ENCODE results near the gene MUCL3. TPM values are rescaled to one million over a fixed set of nuclear protein-coding genes. Genes with fewer than 3 reads are reported as not detected.

The MUCL3 gene
- total and polyA plus RNA-seq, 2 of the 8 experiments (the other 6 are each of a cell fraction or from before 2014, with no cell fraction given): 0.15 to 0.37 TPM

DNA sequence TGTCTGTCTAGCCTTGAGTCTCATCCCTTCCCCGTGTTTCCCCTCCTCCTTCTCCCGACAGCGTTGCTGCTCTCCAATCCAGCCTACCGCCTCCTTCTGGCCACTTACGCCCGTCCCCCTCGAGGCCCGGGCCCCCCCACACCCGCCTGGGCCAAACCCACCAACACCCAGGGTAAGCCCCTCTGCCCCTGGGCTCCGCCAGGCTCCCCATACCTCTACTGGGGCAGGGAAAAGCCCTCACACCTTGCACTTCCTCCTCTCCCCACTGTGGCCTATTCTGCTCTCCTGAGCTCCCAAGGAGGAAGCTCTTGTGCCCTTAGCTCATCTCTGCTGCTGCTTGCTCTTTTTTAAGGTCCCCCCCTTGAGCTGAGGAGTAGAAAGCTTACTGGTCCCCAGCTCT, 45.4 kb upstream of the MUCL3 start:
- H2BK120ac ChIP-seq (replicated peaks; ENCODE audit: low read depth, low read length): no peak overlapping the region
- H3K56ac ChIP-seq (replicated peaks; ENCODE audit: insufficient read length, low read depth, low read length): no peak overlapping the region
- H3K23me2 ChIP-seq (ENCODE audit: low read depth, low read length): peaks cover 8% of the 10 kb centered on the region; the same call in 1 of the 2 replicates
- H3K23ac ChIP-seq (ENCODE audit: insufficient read length): no peak overlapping the region
- no peak overlapping the region for H3K18ac ChIP-seq (ENCODE audit: extremely low read depth, low read length)
- ChIA-PET CTCF (ENCODE audit: partially characterized antibody) (interaction anchor here (0.6 to 2.4 kb wide), 9 partner anchors 9 to 75 kb away, joined by 3 to 15 read pairs (median 7); partner anchors contain the start of gene VARS2), POLR2A (ENCODE audit: partially characterized antibody) (interaction anchor here (0.6 to 2.5 kb wide), 6 partner anchors 9 to 643 kb away, joined by 3 to 14 read pairs (median 4); partner anchors contain the start of genes GTF2H4 and VARS2)
- no peak overlapping the region for H3K9ac ChIP-seq (replicated peaks in 1 of 4; ENCODE audit: extremely low read depth in 1 of 4, low read depth in 3 of 4, low read length in 3 of 4)
- peaks cover 0 to 10% of the 10 kb centered on the region in 2 experiments; a peak in 1 of 4 replicates for H3K79me2 ChIP-seq (ENCODE audit: control insufficient read depth in 1 of 2, insufficient read depth in 2 of 2, low read length in 2 of 2)
- H2AK5ac ChIP-seq (ENCODE audit: low read depth, low read length): no peak overlapping the region
- no peak overlapping the region for H3K4me2 ChIP-seq (ENCODE audit: insufficient read depth in 1 of 2, low read depth in 2 of 2, low read length in 2 of 2)
- no peak overlapping the region for H3K4ac ChIP-seq (replicated peaks; ENCODE audit: insufficient read length, low read depth, low read length)
- no peak overlapping the region for H4K5ac ChIP-seq (ENCODE audit: insufficient read length, low read depth, low read length)
- peaks cover 0 to 7% (median 1%) of the 10 kb centered on the region in 4 experiments; a peak in 3 of 7 replicates for H3K4me1 ChIP-seq (replicated peaks in 1 of 4; ENCODE audit: control insufficient read depth in 3 of 4, insufficient read depth in 4 of 4, low read length in 3 of 4)
- peaks cover 9% of the 10 kb centered on the region for H3K79me1 ChIP-seq (ENCODE audit: low read depth, low read length)
- no peak overlapping the region for H3K4me3 ChIP-seq (ENCODE audit: extremely low read depth in 1 of 4, insufficient read depth in 2 of 4, low read depth in 3 of 4, low read length in 4 of 4)
- H3K9me3 ChIP-seq (ENCODE audit: insufficient read depth in 2 of 2, low read depth in 1 of 2, low read length in 1 of 2): no peaks in the 10 kb centered on the region
- no peak overlapping the region for H2BK15ac ChIP-seq (ENCODE audit: low read length)
- no CpG with 5 or more reads among the region's 10 CpGs for WGBS, 2 experiments (ENCODE audit: extremely low coverage in 1 of 2, insufficient coverage in 1 of 2, insufficient read length in 1 of 2, insufficient replicate concordance in 2 of 2, low coverage in 1 of 2, low lambda C conversion rate in 2 of 2, missing lambda C conversion rate in 1 of 2)
- no peak overlapping the region for H3K14ac ChIP-seq (ENCODE audit: insufficient read length)
- DNase-seq (ENCODE audit: low read depth in 1 of 2, low spot score in 2 of 2) (no peak), FAIRE-seq (no peak)
- no peaks in the 10 kb centered on the region for H3K27me3 ChIP-seq (replicated peaks in 1 of 4; ENCODE audit: control insufficient read depth in 3 of 4, extremely low read depth in 1 of 4, insufficient read depth in 3 of 4, low read length in 3 of 4)
- no peak overlapping the region for H2BK12ac ChIP-seq (ENCODE audit: low read depth, low read length)
- H2AFZ ChIP-seq (ENCODE audit: low read length): no peak overlapping the region
- H2BK20ac ChIP-seq (ENCODE audit: low read length): no peak overlapping the region
- H3K36me3 ChIP-seq (ENCODE audit: control insufficient read depth in 2 of 4, insufficient read depth in 4 of 4, low read length in 3 of 4): peaks cover 50 to 97% (median 84%) of the 10 kb centered on the region in 4 experiments
- H4K91ac ChIP-seq (replicated peaks; ENCODE audit: insufficient read length, low read length): no peak overlapping the region
- no peak overlapping the region for H3K27ac ChIP-seq (ENCODE audit: low read depth, low read length)
- H4K20me1 ChIP-seq (replicated peaks in 1 of 2; ENCODE audit: control insufficient read depth in 1 of 2, insufficient read depth in 2 of 2, low read length in 2 of 2): peaks cover 4 to 25% of the 10 kb centered on the region in 2 experiments
- H4K8ac ChIP-seq (ENCODE audit: extremely low read depth, insufficient read depth, low read length): no peak overlapping the region
- no peak overlapping the region for H2BK5ac ChIP-seq (ENCODE audit: low read depth, low read length)
- TF ChIP-seq CTBP2 (IDR thresholded peaks at IDR 0.05; ENCODE audit: borderline replicate concordance, insufficient read depth, insufficient read length, low read length): no peak
- TF ChIP-seq, protein P1, sequence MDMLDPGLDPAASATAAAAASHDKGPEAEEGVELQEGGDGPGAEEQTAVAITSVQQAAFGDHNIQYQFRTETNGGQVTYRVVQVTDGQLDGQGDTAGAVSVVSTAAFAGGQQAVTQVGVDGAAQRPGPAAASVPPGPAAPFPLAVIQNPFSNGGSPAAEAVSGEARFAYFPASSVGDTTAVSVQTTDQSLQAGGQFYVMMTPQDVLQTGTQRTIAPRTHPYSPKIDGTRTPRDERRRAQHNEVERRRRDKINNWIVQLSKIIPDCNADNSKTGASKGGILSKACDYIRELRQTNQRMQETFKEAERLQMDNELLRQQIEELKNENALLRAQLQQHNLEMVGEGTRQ (IDR thresholded peaks at IDR 0.05; ENCODE audit: low read length): no peak
- TF ChIP-seq KDM1A (IDR thresholded peaks at IDR 0.05; ENCODE audit: borderline replicate concordance, low read length): no peak
- TF ChIP-seq SP1 (IDR thresholded peaks at IDR 0.05; ENCODE audit: low read depth, low read length): no peak
- TF ChIP-seq SP4 (IDR thresholded peaks at IDR 0.05; ENCODE audit: low read length): no peak
- no peak for TF ChIP-seq CBX8 (IDR thresholded peaks at IDR 0.05; ENCODE audit: borderline replicate concordance, low read depth, low read length)
- no peak for TF ChIP-seq CHD1 (IDR thresholded peaks at IDR 0.05; ENCODE audit: low read depth, low read length)
- TF ChIP-seq SIN3A (conservative IDR thresholded peaks at IDR 0.05 in 1 of 2, IDR thresholded peaks at IDR 0.05 in 1 of 2; ENCODE audit: low read depth in 1 of 2, low read length in 2 of 2): no peak
- no peak for TF ChIP-seq TCF12 (IDR thresholded peaks at IDR 0.05; ENCODE audit: low read depth, low read length)
- TF ChIP-seq ASH2L (IDR thresholded peaks at IDR 0.05; ENCODE audit: low read length): no peak
- TF ChIP-seq JUN (IDR thresholded peaks at IDR 0.05; ENCODE audit: low read depth, low read length): no peak
- no peak for TF ChIP-seq SIX5 (IDR thresholded peaks at IDR 0.05; ENCODE audit: low read depth, low read length)
- TF ChIP-seq RNF2 (IDR thresholded peaks at IDR 0.05; ENCODE audit: borderline replicate concordance, low read depth, low read length, missing control alignments, poor library complexity, severe bottlenecking): no peak

Data from H1 (cell line).